Activated CD8-positive, alpha-beta memory T cell treated with anti-CD3 and anti-CD28 coated beads for 1 hour (primary cell): ENCODE measurements around the gene DCHS2.

ENCODE experiments used
- DNase-seq, 2 donors: peaks; one replicate each; pipeline ENCODE4 v3.0.0-alpha.2; 2020; ENCODE audit warnings: low read depth in 1 of 2; ENCODE audit errors: extremely low read depth in 1 of 2

DCHS2 gene

DNA sequence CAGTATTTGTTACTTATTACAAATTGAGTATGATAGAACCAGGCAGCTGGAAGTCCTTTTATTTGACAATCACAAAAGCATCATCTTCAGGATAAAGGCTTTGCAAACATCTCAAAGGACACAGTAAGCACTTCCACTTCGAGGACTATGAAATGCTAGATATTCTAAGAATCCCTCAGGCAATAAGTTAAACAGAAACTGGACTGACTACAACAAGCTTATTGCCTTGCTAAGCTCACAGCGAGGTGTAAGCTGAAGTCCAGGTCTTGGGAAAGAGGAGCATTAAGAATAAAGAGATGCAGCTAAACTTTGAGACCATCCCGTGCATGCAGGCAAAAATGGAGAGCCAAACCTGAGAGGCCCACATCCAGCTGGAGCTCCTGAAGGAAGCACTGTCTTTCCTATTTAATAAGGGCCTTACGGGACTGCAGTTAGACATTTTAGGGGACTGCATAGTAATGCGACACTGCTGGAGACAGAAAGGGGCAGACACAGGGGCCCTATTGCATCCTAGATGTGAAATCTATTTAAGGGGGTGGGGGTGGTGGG lies 38.7 kb downstream of the DCHS2 start:
- DNase-seq = no peak

DNA sequence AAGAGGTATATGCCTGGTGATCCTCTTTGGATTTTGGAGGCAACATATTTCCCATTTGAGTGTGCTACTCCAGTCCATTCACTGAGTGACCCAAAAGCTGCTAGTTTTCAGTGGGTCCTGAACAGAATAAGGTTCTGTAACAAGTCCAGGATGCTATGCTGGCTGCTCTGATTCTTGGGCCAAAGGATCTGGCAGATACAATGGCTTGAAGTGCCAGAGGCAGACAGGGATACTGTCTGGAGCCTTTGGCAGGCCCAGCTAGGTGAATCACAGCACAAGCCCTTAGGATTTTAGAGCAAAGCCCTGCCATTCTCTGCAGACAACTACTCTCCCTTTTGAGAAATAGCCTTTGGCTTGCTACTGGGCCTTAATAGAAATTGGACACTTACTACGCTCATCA lies 40.6 kb downstream of the DCHS2 start:
- DNase-seq = no peak

DNA sequence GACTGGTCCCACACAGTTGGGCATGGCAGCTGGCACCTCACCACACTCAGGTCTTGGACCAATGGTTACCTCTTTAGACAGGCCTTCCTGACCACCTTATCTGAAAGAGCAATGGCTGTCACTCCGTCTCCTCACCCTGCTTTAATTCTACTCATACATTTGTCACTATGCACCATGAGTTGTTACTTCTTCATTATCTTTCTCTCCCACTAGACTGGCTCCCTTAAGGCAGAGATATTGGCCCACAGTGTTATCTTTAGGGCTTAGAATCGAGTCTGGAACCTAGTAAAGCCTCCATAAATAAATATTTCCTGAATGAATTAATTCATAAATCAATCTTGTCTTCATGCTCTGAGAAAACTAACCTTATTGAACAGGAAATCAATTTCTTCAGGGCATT lies 46.6 kb downstream of the DCHS2 start:
- DNase-seq = no peak

DNA sequence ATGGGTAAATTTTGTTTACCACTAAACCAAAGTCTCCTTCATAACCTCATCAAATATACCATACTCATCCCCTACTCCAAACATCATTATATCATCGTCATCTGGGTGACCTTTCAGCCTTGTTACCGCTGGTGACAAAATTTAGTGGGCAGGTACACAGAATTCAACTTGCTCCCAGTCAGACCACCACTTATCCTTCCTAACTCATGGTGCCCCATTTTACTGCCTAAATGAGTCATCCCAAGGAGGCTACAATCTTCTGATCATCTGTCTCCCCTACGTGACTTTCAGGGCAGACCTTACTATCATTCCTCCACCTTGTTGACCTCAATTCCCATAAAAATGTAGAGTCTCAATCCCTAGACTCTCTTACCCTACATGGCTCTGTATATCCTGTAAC lies 49.6 kb downstream of the DCHS2 start:
- DNase-seq = no peak

DNA sequence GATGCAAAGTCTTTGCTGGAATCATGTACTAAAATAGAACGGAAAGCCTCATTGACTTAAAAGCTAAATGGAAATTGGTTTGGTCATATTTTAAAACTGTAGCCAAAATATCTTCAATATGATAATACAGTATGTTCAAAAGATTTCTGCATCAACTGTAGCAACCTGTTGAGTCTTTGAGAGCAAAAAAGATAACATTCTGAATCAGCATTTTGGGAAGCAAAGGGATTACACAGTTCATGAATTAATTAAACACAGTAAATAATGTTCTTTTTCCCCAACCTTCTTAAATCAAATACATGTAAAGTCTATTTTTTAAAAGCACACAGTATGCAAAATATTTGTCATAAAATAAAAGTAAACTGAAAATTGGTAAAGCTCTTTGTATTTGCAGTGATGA lies 50.5 kb downstream of the DCHS2 start:
- DNase-seq = no peak

DNA sequence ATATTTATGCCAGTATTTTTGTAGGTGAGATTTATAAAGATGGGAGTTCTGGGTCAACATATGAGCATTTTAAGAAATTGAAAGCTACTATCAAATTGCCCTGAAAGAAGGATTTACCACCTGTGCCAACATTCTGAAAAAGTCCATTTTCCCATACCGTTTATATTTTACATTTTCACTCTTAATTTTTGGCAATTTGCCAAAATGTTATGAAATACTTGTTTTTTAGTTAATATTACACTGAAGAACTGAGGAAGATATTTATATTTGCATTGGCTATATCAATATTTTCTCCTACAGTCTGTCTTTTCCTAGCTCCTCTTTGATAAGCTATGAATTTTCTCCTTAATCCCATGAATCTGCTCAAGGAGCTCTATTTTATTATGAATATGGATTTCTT lies 52.4 kb downstream of the DCHS2 start:
- DNase-seq = no peak

DNA sequence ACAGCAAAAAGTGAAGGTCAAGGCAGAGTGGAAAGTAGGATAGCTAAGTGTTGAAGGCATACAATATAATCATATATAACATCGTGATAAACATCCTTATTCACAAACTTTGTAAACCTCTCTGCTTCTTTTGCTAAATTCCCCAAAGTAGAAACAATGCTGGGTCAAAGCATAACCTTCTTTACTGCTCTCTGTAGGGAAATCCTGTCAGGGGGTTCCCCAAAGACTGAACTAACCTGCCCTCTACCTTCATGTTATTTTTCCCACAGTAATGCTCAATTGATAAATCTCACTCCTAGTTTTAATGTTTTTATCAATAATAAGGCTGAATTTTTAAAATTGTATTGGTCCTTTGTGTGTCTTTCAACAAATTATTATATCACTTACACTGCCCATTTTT lies 55.7 kb downstream of the DCHS2 start:
- no peak for DNase-seq

DNA sequence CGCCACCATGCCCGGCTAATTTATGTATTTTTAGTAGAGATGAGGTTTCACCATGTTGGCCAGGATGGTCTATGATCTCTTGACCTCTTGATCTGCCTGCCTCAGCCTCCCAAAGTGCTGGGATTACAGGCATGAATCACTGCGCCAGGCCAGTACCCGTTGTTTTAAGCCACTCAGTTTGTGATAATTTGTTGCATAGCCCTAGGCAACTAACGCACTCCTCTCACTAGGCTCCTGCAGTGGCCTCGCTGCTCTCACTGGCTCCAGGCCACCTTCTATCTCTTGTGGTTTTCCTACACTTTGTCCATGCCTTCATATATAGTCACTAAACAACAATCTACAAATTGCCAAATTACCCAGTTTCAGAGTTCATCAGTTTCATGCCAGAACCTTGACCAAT lies 58.1 kb downstream of the DCHS2 start:
- DNase-seq = no peak

DNA sequence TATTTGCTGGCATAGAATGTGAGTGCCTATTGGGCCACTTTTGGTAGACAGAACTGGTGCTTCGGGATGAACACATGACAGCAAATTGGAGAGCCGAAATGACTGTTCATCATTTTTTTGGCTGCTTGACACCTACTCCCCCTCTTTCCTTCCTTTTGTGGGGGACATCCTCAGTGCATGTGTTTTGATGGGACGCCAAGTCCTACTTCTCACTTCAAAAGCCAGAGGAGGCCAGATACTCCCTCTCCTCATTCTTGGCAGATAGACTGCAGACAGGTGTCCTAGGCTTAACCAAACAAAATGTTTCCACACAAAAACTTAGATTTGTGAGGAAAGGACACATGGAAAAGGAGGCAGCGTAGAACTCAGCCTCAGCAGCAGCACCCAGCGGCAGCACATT lies 62.4 kb downstream of the DCHS2 start:
- no peak for DNase-seq

DNA sequence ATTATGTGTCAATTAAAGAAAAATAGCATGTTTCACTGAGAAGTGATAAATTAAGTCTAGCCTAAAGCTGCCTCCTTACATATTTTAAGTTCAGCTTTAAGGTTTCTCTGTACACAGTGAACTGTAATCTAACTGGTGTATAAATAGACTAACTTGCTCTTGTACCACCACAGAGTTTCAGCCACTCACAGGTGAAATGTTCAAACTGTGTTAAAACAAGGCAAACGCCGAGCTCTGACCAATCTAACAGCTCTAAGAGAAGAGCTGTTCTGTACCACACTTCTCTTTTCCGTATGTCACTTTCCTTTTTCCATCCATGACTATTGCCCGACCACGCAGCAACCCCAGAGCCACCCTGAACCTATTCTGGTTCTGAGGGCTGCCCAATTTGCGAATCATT lies 64.5 kb downstream of the DCHS2 start:
- no peak for DNase-seq

DNA sequence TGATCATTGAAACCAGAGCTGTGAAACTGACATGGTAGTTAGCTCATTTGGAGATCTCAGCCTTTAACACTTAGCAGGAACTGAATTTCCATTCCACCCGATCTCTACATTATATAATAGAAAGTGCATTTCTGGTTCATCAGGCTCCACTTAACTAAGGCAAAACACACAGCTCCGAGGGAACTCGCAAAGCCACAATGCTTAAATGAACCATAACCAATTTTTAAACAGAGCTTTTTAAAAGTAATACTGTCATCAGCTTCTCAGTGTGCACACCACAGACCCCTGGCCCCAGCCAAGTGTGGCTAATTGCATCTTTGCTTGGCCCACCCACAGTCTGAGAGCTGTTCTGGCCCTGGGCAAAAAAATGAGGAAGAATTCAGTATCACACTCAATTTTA lies 66.1 kb downstream of the DCHS2 start:
- DNase-seq = no peak

DNA sequence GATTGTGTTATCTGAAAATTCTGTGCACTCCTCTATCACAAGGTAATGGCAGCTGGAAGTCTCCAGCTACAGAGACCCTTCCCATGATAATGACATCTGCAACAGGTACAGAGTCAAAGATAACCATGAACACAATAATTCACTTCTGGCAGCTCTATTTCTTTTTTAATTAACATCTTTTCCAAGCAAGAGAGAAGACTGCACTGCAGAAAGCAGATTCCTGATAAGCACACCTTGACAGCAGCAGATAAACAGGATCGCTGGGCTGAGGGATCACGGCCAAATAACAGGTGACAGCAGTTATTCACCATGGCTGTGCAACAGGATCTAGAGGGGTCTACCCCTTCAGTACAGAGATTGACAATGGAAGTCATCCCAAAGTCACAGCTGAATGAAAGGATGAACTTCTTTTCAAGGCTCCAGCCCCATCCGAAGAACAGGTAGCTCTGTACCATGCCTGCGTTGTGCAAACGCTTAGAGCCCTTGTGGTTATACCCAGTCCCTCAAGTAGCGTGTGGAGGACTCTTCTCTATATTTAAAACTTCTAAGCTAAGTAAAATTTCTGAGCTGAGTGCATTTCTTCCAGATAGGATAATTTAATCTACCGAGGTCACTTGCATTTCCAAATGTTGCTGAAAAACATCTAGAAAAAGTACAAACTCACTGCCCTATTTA lies 66.7 kb downstream of the DCHS2 start:
- no peak for DNase-seq

DNA sequence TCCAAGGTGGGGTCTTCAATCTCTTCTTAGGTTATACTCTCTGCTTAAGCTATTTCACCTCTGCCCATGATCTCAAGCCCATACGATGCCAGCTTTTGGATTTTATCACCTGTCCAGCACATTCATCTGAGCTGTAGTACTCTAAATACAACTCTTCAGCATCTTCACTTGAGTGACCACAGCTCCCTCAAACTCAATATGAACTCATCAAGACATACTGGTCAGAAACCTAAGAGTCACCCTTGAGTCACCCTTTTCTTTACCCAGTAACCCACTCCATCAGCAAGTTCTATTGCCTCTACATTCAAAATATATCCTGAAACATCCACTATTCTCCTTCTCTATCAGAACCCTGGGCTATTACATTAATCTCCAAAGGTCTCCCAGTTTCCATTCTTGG lies 69.4 kb downstream of the DCHS2 start:
- no peak for DNase-seq

DNA sequence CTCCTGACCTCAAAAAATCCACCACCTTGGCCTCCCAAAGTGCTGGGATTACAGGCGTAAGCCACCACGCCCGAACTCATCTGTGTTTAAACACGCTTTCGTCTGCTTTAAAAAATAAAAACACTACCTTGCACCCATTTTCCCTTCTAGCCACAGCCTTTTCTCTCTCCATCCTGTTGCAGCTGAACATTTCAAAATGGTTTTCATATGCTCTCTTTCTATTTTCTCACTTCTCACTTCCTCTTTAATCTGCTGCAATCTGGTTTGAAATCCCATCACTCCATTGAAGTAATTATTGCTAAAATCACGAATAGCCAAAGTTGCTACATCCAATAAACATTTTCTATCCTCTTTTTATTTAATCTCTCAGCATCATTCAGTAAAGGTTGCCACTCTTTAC lies 70.0 kb downstream of the DCHS2 start:
- DNase-seq = no peak

DNA sequence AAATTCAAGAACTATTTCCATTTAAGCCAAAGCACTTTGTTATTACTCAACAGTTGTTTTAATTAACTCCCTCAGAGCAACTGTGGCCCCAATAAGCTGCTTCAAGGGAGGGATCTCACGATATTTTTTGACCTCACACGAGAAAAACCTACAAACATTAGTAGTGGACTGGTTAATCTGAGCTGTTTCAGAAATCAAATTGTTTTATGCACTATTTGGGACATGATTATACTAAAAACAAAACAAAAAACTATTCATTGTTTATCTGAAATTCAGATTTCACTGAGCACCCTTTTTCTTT lies 74.3 kb downstream of the DCHS2 start:
- no peak for DNase-seq

DNA sequence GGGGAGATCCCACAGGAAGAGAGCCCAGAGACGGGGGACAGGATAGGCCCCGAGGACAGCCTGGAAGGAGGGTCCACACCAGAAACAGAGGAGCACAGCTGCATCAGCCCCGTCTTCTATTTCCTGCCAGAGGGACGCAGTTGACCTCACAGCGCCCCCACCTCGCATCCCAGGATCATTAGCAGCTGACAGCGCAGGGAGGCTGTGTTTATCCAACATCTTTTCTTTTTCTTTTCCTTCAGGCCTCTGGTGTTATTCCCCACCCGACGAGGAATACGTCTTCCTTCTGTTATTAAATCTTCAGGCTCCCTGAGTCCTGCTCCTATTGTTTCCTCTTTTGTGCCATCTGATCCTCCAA lies 75.4 kb downstream of the DCHS2 start:
- no peak for DNase-seq

DNA sequence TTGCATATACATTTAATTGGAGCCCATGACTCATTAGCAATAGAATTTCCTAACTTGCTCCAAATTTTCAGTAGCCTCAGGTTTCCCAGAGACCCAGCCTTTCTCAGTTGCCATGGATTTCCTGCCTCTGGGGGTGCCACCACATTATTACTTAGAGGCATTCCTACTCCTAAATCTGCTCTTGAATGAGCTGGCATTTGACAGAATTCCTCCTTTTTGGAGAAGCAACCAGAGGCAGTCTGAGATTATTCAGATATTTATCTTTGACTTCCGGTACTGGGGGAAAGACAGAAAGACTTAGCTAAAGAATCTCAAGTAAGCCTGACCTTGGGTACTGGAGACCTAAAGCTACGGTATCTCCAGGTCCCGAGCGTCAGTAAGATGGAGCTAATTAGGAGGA lies 76.3 kb downstream of the DCHS2 start:
- no peak for DNase-seq

DNA sequence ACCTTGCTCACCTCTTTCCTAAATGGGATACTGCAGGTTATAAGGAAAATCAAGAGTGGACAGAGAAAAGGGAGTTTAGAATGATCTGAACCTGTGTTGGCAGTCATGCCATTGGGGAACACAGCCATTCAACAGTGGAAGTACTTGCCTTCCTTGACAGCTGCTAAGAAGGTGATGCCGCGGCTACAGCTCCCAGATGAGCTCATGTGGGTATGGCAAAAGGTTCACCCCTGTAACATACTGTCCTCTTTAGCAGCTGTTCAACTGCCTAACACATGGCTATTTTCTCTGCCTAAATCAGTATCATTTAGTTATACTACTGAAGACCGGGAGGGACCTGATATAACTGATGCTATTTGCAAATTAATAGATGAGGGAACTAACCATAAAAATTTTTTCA lies 76.8 kb downstream of the DCHS2 start:
- no peak for DNase-seq

DNA sequence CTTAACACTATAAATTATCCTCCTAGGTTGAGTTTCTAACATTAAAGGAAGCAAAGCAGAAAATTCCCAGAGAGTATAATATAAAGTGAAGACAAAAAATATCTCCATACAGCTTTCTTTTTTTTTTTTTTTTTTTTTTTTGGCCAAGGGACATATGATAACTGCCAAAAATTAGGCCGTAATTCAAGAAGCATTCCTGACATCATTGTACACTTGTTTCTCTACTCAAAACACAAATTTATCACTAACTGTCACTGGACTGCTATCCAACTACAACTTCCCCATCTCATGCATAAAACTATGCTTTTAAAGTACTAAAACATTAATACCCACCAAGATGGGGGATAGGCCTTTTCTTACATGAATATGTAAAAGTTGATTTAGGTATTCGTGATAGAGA lies 77.2 kb downstream of the DCHS2 start:
- DNase-seq = no peak

DNA sequence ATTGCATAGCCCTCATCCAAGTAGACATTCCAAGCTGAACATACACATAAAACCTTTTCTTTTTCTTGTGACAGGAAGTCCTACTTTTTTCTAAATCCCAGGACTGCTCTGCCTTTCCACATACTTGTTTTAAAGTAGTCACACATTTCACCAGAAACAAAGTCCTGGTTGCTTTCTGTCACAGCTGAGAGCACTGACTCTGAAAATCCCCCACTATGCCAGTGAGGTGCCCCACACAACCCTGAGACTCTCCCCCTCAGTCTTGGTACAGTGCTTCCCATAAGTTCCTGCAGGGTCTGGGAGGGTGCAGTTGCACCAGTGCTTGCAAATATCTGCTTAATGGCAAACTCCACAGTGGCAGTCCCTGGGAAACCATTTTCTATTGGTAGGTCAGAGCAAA lies 84.2 kb downstream of the DCHS2 start:
- DNase-seq = no peak

DNA sequence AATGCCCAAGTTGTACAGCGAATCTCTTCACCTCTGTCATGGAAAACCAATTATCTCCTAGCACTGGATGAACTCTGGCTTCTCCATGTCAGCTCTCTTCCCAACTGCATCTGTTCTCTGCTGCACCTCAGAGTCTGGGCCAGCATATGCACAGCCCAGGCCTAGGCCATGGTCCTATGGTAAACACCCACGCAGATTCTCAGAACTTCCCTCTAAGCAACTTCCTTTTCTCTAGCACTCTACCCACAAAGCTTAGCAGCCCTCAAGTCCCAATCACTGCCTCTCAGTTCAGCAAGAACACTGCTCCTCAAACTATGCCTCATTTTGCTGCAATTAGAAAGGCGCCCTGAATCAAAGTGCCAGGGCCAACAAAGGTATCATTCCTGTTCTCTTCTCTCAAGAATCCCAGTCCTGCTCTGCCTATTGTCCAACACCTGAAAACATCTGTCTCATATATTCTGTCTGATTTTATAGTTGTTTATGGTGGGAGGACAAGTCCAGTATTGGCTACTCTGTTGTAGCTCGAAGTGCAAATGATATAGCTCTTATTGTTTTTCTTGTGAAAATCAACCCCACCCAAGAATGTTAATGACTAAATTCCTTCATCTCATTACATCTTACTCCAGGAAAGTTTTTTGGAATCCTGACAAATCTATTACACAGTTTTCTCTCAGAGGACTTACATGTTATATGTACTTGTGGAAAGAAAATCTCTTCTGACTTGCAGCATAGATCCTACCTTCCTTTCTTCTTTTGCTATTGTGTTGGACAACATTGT lies 85.4 kb downstream of the DCHS2 start:
- no peak for DNase-seq

DNA sequence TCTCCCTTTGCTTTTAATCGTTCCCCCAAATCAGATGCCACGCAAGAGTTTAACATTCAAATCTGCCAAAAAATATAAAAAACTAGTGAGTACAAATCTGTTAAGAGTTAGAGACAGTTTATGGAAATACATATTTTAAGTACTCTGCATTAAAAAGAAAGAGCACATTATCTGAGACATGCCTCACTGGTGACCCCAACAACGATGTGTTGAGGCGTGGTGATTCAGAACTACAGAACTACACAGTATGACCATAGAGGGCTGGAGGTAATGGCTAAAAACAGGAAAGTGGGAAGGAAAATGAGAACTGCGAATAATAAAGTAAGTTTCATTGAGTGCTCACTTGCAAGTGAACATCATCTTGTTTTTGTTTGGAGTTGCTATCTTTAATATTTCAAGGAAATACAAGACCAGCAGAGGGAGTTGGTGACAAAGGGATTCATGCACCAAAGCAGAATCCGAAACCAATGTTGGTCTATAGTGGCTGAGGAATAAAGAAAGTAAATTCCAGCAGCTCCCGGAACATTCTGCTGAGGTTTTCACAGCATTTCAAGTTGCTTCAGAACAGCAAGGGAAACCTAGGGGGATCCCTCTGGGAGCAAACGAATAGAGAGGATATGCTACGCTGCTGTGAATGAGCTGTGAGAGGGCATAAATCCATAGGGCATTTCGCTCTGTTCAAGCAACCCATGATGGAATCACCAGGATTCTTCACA lies 92.2 kb downstream of the DCHS2 start:
- no peak for DNase-seq
